AG04450 (cell line): ENCODE measurements around the gene COL5A1. TPM values are rescaled to one million over a fixed set of nuclear protein-coding genes. Genes with fewer than 3 reads are reported as not detected.

Experiments used
- CTCF ChIA-PET: fragments of 300-600, 350-600 bp; formaldehyde crosslinking; extraction: SDS; loops from one replicate; lab custom pipeline; 2022; ENCODE audit warnings: antibody characterized with exemption, inconsistent platforms; lab: Charles Lee
- POLR2A ChIA-PET: fragments of 350-600 bp; formaldehyde crosslinking; extraction: SDS; loops from one replicate; lab custom pipeline; 2021; ENCODE audit warnings: antibody characterized with exemption, inconsistent platforms; lab: Yijun Ruan, JAX
- DNase-seq: peaks from one replicate; pipeline ENCODE4 v3.0.0-alpha.2; 2011; ENCODE audit warnings: low read depth, low spot score
- H3K27ac ChIP-seq: one replicate; pipeline ENCODE4 v1.5.1; 2012; ENCODE audit warnings: low read depth, low read length, control low read depth
- H3K27me3 ChIP-seq: one replicate; pipeline ENCODE4 v1.6.0; 2012; ENCODE audit warnings: low read length; ENCODE audit not compliant: control insufficient read depth, insufficient read depth
- H3K4me3 ChIP-seq: 2 replicates; pipeline ENCODE4 v1.5.1; 2011; ENCODE audit warnings: mild to moderate bottlenecking, low read depth, low read length, control low read depth
- H3K9me3 ChIP-seq: 2 replicates; pipeline ENCODE4 v1.5.1; 2012; ENCODE audit warnings: low read length; ENCODE audit not compliant: control insufficient read depth, insufficient read depth
- CTCF ChIP-seq: IDR thresholded peaks from 2 replicates; pipeline ENCODE4 v1.5.1; 2011; ENCODE audit warnings: low read depth, low read length, control low read depth, inconsistent platforms
- polyA plus RNA-seq: library from polyadenylated mRNA; depleted of rRNA; stranded (reverse); fragments of >200 nt; gene quantifications from 2 replicates; pipeline ENCODE4 v1.2.3, GENCODE V29; 2011

The COL5A1 gene
- polyA plus RNA-seq, 1 experiment, result 73.3 TPM

GRCh38 chr9:134764473-134765269 is 123.1 kb downstream of the COL5A1 start:
- ChIA-PET CTCF (no interaction called here), POLR2A (no interaction called here)
- DNase-seq, result no peak
- H3K27me3 ChIP-seq, result no peaks in the 10 kb centered on the region
- no peak for TF ChIP-seq CTCF
- peaks cover 2% of the 10 kb centered on the region; the same call in 1 of the 2 replicates for H3K9me3 ChIP-seq
- H3K27ac ChIP-seq, result no peak overlapping the region
- H3K4me3 ChIP-seq, result no peak overlapping the region

- POLR2A ChIA-PET, result no interaction called here
- H3K4me3 ChIP-seq, result no peak overlapping the region
- no peak overlapping the region for H3K27ac ChIP-seq
- TF ChIP-seq CTCF, result no peak
- H3K27me3 ChIP-seq, result no peaks in the 10 kb centered on the region
- CTCF ChIA-PET, result no interaction called here
- H3K9me3 ChIP-seq, result peaks cover 2% of the 10 kb centered on the region; the same call in 1 of the 2 replicates
- DNase-seq, result no peak
Measured at GRCh38 chr9:134765785-134766184, 124.2 kb downstream of the COL5A1 start.

GRCh38 chr9:134766587-134766986 is 125.0 kb downstream of the COL5A1 start:
- no peak for TF ChIP-seq CTCF
- no peak for DNase-seq
- Histone ChIP-seq H3K9me3 (no peaks in the 10 kb centered on the region; the same call in 1 of the 2 replicates), H3K4me3 (no peak overlapping the region), H3K27ac (no peak overlapping the region), H3K27me3 (no peaks in the 10 kb centered on the region)
- ChIA-PET POLR2A (no interaction called here), CTCF (no interaction called here)

- no peak for DNase-seq
- Histone ChIP-seq H3K27ac (no peak overlapping the region), H3K27me3 (no peaks in the 10 kb centered on the region), H3K9me3 (no peaks in the 10 kb centered on the region; the same call in 1 of the 2 replicates), H3K4me3 (no peak overlapping the region)
- ChIA-PET CTCF (interaction anchor here (1.0 kb wide), 1 partner anchor 319 kb away, joined by 3 read pairs; no protein-coding TSS in a partner anchor), POLR2A (no interaction called here)
- TF ChIP-seq CTCF, result no peak
Measured at GRCh38 chr9:134768332-134768708, 126.7 kb downstream of the COL5A1 start.

GRCh38 chr9:134768709-134769351 is 127.2 kb downstream of the COL5A1 start:
- Histone ChIP-seq H3K27me3 (no peaks in the 10 kb centered on the region), H3K27ac (no peak overlapping the region), H3K9me3 (no peaks in the 10 kb centered on the region; the same call in 1 of the 2 replicates), H3K4me3 (no peak overlapping the region)
- DNase-seq, result no peak
- ChIA-PET POLR2A (no interaction called here), CTCF (no interaction called here)
- no peak for TF ChIP-seq CTCF
